Activated naive CD4-positive, alpha-beta T cell treated with anti-CD3 and anti-CD28 coated beads, Interleukin-2, amount 50 U/mL, for 72 hours (primary cell): ENCODE measurements around the gene ST14. TPM values are rescaled to one million over a fixed set of nuclear protein-coding genes. Genes with fewer than 3 reads are reported as not detected.
A peak's percentile ranks its signal among the peaks of the same experiment; 100 is the strongest.
"Not testable (repeated sequence)": the region's sequence is repeated elsewhere in the genome, so short reads cannot be mapped to it uniquely, and the experiment has no call there.

Experiments
- ATAC-seq, 2 donors: fragments of 150-1000 bp; cut with Tn5 transposase; 2 replicates each; pipeline ENCODE4 v1.10.0; 2021; ENCODE audit warnings: mild to moderate bottlenecking in 2 of 2, moderate library complexity in 2 of 2
- DNase-seq, 2 donors: peaks; one replicate each; pipeline ENCODE4 v3.0.0; 2021 to 2022; ENCODE audit warnings: low spot score in 2 of 2
- H3K27ac Mint-ChIP-seq, 2 donors: one replicate each; pipeline ENCODE4 v1.8.0; 2022; ENCODE audit warnings: mild to moderate bottlenecking in 2 of 2, mixed read lengths in 2 of 2
- H3K36me3 Mint-ChIP-seq, 2 donors: one replicate each; pipeline ENCODE4 v1.8.0; 2022; ENCODE audit warnings: mixed read lengths in 2 of 2
- H3K9me3 Mint-ChIP-seq, 2 donors: one replicate each; pipeline ENCODE4 v1.8.0; 2022; ENCODE audit warnings: mixed read lengths in 2 of 2
- total RNA-seq, 2 donors: library from RNA; stranded (reverse); gene quantifications; one replicate each; pipeline ENCODE4 v1.2.3, GENCODE V29; 2022

The ST14 gene
- total RNA-seq, 2 donors from 2014 or later = 0.10 TPM; not detected in 1

DNA sequence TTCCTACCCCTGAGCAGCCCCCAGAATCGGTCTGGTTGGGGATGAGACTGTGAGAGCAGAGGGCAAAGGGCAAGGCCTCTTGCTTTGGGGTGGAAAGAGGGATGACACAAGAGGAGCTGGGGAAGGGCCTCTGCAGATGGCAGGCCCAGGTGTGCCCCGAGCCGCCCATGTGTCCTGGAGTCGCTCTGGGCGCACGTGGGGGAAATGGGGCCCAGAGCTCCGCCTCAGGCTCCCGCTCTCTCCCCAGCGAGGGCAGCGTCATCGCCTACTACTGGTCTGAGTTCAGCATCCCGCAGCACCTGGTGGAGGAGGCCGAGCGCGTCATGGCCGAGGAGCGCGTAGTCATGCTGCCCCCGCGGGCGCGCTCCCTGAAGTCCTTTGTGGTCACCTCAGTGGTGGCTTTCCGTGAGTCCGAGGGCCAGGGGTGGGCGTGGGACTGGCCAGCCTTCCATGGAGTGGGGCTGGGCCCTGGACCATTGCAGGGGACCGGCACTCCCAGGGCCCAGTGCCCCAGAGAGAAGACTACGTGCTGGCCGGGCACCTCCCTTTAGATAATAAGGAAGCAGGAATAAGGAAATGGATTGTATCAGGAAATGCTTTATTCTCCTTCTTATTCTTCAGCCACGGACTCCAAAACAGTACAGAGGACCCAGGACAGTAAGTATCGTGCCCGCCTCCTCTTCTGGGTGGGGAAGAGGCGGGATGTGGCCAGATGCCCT is 30.1 kb downstream of the ST14 start:
- ATAC-seq (no peak), DNase-seq (no peak)
- Mint-ChIP-seq H3K9me3 (no peaks in the 10 kb centered on the region), H3K27ac (no peak overlapping the region), H3K36me3 (no peaks in the 10 kb centered on the region)

DNA sequence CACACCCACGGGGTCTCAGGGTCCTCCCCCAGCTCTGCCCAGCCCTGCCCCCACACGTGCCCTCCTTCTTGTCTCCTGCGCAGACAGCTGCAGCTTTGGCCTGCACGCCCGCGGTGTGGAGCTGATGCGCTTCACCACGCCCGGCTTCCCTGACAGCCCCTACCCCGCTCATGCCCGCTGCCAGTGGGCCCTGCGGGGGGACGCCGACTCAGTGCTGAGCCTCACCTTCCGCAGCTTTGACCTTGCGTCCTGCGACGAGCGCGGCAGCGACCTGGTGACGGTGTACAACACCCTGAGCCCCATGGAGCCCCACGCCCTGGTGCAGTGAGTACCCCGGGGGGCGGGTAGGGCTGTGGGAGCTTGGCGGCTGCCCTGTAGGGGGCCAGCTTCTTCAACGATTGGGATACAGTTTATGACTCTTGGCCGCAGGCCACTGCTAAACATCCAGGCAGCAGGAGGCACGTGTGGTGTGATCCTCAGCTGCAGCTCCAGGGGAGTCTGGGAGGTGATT is 30.8 kb downstream of the ST14 start:
- H3K27ac Mint-ChIP-seq = no peak overlapping the region
- no peak for ATAC-seq
- no peaks in the 10 kb centered on the region for H3K9me3 Mint-ChIP-seq
- DNase-seq = no peak
- no peaks in the 10 kb centered on the region for H3K36me3 Mint-ChIP-seq

DNA sequence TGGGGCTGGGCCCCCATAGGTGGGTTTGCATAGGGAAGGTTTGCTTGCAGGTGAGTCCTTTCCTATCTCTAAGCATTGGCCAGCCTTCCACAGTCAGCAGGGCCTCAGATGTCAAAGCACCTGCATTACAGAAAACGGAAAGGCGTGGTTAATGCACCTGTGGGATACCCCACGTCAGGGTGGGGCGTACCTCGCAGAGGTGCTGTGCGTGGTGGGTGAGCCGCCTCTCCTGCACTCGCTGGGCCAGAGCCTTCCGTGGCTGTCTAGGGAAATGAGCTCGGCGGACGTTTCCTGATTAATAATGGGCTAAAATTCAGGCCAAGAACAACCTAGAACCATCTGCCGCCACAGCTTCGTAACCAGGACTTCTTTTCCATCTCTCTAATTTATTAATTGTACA is 32.3 kb downstream of the ST14 start:
- H3K9me3 Mint-ChIP-seq = no peaks in the 10 kb centered on the region
- DNase-seq (no peak), ATAC-seq (no peak)
- H3K36me3 Mint-ChIP-seq = no peaks in the 10 kb centered on the region
- no peak overlapping the region for H3K27ac Mint-ChIP-seq

DNA sequence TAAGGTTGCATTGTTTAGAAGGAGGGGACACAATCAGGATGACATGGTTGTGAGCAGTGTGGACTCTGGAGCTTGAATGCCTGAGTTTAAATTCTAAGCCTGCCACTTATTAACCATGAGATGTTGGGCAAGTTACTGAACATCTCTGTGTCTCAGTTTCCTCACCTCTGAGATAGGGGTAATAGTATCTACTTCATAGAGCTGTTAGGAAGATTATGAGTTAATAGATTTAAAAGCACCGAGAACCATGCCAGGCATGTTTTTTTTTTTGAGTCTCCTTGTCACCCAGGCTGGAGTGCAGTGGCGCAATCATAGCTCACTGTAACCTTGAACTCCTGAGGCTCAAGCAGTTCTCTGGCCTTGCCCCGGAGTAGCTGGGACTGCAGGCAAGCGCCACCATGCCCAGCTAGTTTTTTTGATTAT is 33.3 kb downstream of the ST14 start:
- ATAC-seq (no peak), DNase-seq (no peak)
- no peak overlapping the region for H3K27ac Mint-ChIP-seq
- H3K36me3 Mint-ChIP-seq = no peaks in the 10 kb centered on the region
- no peaks in the 10 kb centered on the region for H3K9me3 Mint-ChIP-seq

DNA sequence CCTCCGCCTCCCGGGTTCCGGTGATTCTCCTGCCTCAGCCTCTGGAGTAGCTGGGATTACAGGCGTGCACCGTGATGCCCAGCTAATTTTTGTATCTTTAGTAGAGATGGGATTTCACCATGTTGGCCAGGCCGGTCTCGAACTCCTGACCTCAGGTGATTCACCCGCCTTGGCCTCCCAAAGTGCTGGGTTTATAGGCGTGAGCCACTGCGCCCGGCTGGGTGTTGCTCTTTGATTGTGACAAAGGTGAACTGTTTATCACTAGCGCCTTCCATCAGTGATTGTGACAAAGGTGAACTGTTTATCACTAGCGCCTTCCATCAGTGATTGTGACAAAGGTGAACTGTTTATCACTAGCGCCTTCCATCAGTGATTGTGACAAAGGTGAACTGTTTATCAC is 34.0 kb downstream of the ST14 start:
- DNase-seq, H3K9me3 Mint-ChIP-seq, ATAC-seq, H3K36me3 Mint-ChIP-seq, H3K27ac Mint-ChIP-seq: not testable (repeated sequence)

DNA sequence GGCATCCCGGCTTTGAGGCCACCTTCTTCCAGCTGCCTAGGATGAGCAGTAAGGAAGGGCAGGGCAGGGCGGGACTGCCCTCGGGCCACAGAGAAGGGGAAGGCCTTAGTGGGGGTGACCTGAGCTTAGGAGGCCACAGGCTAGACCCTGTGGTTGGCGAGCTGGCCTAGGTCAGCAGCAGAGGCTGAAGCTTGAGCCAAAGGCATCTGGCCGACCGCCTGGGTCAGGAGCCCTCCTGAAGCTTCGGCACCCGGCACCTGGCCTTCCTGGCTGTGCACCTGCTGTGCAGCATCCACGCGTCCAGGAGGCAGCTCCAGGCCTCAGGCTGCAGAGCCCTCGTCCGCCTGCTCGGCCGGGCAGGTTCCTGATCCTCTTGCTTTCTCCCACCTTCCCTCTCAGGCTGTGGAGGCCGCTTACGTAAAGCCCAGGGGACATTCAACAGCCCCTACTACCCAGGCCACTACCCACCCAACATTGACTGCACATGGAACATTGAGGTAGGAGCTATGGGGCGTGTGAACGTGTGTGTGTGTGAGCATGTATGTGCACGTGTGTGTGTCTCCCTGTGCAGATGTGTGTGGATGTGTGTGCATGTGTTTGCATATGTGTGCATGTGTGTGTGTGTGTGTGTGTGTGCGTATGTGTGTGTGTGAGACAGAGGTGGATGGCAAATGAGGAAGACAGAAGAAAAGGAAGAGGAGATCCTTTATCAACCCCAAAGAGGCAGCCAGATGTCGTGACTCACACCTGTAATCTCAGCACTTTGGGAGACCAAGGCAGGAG is 34.9 kb downstream of the ST14 start:
- ATAC-seq (no peak), DNase-seq (no peak)
- Mint-ChIP-seq H3K27ac (no peak overlapping the region), H3K9me3 (no peaks in the 10 kb centered on the region), H3K36me3 (no peaks in the 10 kb centered on the region)

DNA sequence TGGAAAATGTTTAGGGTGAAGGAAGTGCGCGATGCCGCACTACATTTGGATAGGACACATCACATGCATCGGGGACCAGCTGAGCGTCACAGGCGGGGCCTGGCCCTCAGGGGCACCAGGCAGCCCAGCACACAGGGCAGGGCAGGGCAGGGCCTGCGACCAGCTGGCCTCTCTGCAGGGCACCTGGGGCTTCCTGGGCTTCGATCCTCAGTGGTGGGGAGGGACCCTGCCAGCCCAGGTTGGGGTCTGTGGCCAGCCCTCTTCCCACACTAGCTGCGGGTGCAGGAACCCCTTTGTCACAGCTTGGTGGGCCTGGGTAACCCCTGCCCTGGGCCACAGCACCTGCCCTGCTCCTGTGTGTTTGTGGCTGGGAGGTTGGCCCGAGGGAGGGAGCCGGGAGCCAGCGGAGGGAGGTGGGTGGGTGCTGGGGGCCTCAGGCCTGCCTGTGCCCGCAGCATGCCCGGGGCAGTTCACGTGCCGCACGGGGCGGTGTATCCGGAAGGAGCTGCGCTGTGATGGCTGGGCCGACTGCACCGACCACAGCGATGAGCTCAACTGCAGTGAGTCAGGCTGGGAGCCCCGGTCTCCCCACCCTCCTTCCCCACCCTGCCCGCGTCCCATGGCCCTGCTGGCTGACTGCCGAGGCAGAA is 37.9 kb downstream of the ST14 start:
- Mint-ChIP-seq H3K9me3 (no peaks in the 10 kb centered on the region), H3K27ac (no peak overlapping the region), H3K36me3 (no peaks in the 10 kb centered on the region)
- ATAC-seq (no peak), DNase-seq (no peak)

DNA sequence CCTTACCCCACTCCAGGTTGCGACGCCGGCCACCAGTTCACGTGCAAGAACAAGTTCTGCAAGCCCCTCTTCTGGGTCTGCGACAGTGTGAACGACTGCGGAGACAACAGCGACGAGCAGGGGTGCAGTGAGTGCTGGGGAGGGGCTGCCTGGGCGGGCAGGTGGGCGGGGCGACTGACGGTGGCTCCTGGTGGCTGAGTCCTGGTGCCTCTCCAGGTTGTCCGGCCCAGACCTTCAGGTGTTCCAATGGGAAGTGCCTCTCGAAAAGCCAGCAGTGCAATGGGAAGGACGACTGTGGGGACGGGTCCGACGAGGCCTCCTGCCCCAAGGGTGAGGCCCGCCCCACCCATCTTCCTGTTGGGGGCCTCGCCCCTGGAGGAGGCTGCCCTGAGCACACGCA is 38.7 kb downstream of the ST14 start:
- Mint-ChIP-seq H3K9me3 (no peaks in the 10 kb centered on the region), H3K36me3 (no peaks in the 10 kb centered on the region), H3K27ac (no peak overlapping the region)
- DNase-seq (no peak), ATAC-seq (no peak)

DNA sequence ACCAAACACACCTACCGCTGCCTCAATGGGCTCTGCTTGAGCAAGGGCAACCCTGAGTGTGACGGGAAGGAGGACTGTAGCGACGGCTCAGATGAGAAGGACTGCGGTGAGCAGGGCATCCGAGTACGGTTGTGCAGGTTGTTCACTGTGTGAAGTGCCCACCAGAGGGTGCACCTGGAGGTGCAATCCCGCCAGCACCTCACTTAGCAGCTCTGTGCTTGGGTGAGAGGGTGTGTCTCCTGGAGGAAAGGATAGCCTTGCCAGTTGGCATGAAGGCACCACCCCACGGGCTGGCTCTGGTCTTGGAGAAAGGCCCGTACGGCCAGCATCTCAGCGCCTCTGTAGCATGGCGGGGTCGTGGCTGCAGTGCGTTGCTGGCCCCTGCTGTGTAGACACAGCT is 39.4 kb downstream of the ST14 start:
- DNase-seq (no peak), ATAC-seq (no peak)
- H3K27ac Mint-ChIP-seq = no peak overlapping the region
- H3K9me3 Mint-ChIP-seq = no peaks in the 10 kb centered on the region
- no peaks in the 10 kb centered on the region for H3K36me3 Mint-ChIP-seq

DNA sequence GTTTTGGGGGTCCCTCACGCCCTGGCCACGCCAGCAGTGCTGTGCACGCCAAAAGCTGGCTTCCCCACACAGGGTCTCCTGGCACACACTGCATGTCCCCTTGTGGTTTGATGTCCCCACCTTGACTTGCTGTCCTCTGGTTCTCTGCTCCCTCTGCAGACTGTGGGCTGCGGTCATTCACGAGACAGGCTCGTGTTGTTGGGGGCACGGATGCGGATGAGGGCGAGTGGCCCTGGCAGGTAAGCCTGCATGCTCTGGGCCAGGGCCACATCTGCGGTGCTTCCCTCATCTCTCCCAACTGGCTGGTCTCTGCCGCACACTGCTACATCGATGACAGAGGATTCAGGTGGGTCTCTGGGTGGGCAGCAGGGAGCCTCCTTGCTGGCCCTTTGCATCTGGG is 40.2 kb downstream of the ST14 start:
- no peak for DNase-seq
- H3K9me3 Mint-ChIP-seq = no peaks in the 10 kb centered on the region
- H3K27ac Mint-ChIP-seq = no peak overlapping the region
- H3K36me3 Mint-ChIP-seq = no peaks in the 10 kb centered on the region
- ATAC-seq = no peak

DNA sequence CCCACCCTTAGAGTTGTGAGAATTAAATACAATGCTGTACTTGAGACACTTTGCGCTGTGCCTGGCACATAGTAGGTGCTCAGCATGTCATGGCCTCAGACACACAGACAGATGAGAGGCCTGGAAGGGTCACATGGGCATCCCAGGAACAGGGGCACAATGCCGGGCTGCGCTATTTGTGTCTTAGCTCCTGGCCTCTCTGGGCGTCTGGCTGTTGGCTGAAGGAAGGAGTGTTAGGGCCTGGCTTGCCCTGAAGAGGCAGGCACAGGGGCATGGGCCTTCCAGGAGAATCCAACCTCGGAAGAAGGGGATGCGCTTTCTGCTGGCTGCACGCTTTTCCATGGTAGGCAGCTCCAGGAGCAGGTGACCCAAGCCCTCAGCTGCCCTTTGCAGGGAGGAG is 41.4 kb downstream of the ST14 start:
- Mint-ChIP-seq H3K27ac (no peak overlapping the region), H3K36me3 (no peaks in the 10 kb centered on the region), H3K9me3 (no peaks in the 10 kb centered on the region)
- no peak for ATAC-seq
- no peak for DNase-seq

DNA sequence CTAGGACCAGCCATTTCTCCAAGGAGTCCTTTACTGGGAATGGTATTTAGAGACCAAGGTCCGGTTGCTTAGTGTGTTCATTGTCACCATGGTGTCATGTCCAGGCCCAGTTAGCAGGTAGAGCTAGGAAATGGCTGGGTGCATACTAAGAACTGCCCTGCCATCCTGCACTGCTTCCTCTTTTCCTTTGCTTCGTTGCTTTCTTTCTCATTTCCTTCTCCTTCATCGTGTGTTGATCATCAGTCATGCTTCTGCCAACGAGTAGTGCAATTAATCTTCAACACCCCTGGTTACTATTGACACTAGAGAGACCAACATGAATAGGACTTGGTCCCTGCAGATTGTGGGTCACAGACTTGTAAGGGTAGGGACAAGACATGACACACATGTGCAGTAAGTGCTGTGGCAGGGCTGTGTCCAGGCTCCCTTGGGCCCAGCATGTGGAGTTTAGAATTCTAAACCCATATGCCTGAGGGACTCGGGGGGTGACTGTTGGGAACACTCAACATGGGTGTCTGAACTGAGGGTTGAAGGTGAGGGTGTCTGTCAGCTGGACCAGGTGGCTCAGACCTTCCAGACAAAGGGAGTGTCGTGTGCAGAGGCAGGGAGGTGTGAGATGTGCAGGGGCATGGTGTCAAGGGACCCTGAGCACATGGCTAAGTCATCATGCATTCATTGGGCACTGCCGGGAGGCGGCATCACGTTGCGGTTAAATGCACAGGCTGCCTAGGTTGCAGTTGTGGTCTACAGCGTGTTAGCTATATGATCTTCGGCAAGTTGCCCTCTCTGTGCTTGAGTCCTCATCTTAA is 42.6 kb downstream of the ST14 start:
- H3K36me3 Mint-ChIP-seq = no peaks in the 10 kb centered on the region
- H3K9me3 Mint-ChIP-seq = no peaks in the 10 kb centered on the region
- ATAC-seq (no peak), DNase-seq (no peak)
- H3K27ac Mint-ChIP-seq = no peak overlapping the region

DNA sequence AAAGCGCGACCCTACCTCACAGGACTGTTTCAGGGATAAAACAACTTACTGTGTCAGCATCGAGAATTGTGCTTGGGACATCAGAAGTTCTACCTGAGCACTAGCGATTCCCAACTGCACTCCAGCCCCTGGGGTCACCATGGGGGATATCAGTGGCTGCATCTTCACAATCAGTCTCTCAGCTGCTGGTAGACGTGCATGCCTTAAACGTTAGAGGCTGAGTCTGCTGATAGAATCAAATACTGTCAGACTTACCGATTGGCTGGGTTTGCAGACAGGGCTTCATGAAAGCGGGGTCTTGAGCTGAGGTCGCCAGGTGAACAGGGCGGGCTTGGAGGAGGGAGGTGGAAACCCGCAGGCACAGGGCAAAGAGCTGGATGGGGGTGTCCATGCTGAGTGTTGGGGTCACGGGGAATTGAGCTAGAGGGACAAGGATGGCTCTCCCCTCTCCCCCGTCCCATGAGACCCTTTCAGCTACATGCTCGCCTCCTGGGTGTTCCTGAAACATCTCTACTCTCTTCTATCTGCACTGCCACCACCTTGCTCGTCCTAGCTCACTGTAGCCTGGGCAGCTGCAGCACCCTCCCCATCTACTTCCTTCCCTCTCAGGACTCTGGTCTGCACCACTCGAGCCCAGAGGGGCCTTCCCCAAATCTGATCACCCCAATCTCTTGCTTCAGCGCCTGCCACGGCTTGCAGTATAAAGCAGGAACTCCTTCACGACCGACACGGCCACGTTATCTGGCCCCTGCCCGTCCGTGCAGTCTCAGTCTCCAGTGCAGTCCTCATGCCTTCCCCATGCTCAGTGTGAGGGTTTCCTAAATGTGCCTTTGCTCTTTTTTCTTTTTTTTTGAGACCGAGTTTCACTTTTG is 43.5 kb downstream of the ST14 start:
- no peaks in the 10 kb centered on the region for H3K36me3 Mint-ChIP-seq
- no peaks in the 10 kb centered on the region for H3K9me3 Mint-ChIP-seq
- ATAC-seq (no peak), DNase-seq (no peak)
- H3K27ac Mint-ChIP-seq = no peak overlapping the region

DNA sequence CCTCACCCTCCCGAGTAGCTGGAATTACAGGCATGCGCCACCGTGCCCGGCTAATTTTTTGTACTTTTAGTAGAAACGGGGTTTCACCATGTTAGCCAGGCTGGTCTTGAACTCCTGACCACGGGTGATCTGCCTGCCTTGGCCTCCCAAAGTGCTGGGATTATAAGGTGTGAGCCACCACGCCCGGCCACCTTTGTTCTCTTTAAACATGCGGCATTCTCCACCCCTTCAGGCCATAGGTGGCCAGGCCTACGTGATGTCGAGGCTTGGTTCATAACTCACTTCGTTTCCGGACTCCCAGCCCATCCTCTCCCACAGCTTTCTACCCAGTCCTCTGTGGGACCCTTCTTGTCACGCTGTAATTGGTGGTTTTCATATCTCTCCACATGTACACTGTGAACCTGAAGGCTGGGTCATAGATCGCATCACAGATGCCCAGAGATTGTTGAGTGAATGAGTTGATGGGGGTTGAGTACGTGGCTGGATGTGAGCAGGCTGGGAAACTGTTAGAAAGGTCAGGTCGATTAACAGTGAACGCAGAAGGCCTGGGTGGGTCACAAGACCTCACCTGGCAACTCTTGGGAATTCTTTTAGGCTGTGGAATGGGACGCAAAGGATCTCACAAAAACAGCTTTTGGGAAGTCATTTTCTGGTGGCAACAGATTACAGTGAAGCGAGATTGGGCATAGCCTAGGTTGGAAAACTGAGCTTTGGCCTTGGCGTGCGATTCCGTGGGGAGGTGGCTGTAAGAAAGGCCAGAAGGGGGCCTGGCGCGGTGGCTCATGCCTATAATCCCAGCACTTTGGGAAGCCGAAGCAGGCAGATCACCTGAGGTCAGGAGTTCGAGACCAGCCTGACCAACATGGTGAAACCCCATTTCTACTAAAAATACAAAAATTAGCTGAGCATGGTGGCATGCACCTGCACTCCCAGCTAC is 44.5 kb downstream of the ST14 start:
- Mint-ChIP-seq H3K9me3 (no peaks in the 10 kb centered on the region), H3K27ac (no peak overlapping the region)
- ATAC-seq = no peak

DNA sequence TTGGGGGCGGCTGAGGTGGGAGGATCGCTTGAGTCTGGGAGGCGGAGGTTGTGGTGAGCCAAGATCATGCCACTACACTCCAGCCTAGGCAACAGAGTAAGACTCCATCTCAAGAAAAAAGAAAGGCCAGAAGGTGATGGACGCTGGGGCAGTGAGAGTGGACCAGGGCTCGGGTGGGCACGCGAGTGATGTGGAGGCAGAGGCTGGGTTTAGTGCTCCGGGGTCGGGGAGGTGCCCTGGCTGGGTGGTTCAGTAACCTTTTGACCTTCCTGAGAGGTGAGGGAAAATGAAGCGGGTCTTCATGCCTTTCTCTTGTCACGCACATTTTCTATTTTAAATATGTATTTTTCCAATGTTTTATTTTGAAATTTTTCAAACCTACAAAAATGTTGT is 45.1 kb downstream of the ST14 start:
- DNase-seq (peak in 1 of 2 donors; percentile 31), ATAC-seq (no peak)
- no peak overlapping the region for H3K27ac Mint-ChIP-seq
- H3K9me3 Mint-ChIP-seq = no peaks in the 10 kb centered on the region
- no peaks in the 10 kb centered on the region for H3K36me3 Mint-ChIP-seq

More for the DNA sequence above, 44.5 kb downstream of the ST14 start:
- H3K36me3 Mint-ChIP-seq = no peaks in the 10 kb centered on the region
- DNase-seq = no peak
